ENCODE data around the gene PLEKHM3. TPM values are rescaled to one million over a fixed set of nuclear protein-coding genes. Genes with fewer than 3 reads are reported as not detected.
A peak's percentile ranks its signal among the peaks of the same experiment; 100 is the strongest.

PLEKHM3 gene
- total RNA-seq, 6 experiments from 2014 or later = 4.4 to 13.4 (median 8.9) TPM

DNA sequence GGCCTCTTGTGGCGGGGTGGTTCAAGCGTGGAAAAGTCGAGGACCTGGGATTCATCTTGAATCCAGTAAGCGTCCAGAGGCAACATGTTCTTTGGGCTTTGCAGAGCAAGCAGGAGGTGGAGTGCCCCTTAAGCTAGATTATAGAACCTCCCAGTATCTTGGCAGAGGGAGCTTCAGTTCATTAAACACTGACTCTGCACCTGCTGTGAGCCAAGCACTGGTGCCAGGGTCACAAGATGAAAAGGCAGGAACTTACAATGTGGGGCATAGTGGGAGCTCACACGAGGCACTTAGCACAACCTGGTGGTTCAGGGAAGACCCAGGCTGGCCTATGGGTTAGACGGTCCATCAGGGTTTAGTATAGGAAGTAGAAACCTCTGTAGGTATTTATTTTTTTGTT lies 248.2 kb downstream of the PLEKHM3 start:
- Histone ChIP-seq H3K4me1 (peaks cover 0 to 46% (median 17%) of the 10 kb centered on the region in 4 donors), H3K27me3 (no peaks in the 10 kb centered on the region), H3K4me3 (no peak overlapping the region), H3K27ac (peak overlapping the region in 1 of 3 donors; percentile 84), H3K36me3 (no peaks in the 10 kb centered on the region), H3K9me3 (no peaks in the 10 kb centered on the region)
- WGBS (ENCODE audit: insufficient coverage, low coverage, low lambda C conversion rate, missing lambda C conversion rate) = 73% methylated on average over 5 of the region's 6 CpGs
- DNase-seq (peak in 1 of 3 donors; percentile 55), ATAC-seq (peak in 2 of 4 donors; percentile 34 to 56)
- TF ChIP-seq, protein P1, sequence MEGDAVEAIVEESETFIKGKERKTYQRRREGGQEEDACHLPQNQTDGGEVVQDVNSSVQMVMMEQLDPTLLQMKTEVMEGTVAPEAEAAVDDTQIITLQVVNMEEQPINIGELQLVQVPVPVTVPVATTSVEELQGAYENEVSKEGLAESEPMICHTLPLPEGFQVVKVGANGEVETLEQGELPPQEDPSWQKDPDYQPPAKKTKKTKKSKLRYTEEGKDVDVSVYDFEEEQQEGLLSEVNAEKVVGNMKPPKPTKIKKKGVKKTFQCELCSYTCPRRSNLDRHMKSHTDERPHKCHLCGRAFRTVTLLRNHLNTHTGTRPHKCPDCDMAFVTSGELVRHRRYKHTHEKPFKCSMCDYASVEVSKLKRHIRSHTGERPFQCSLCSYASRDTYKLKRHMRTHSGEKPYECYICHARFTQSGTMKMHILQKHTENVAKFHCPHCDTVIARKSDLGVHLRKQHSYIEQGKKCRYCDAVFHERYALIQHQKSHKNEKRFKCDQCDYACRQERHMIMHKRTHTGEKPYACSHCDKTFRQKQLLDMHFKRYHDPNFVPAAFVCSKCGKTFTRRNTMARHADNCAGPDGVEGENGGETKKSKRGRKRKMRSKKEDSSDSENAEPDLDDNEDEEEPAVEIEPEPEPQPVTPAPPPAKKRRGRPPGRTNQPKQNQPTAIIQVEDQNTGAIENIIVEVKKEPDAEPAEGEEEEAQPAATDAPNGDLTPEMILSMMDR (IDR thresholded peaks at IDR 0.05) = no peak
- TF ChIP-seq POLR2A (IDR thresholded peaks at IDR 0.05) = no peak
- intact Hi-C loops (cut with DNase I) = no loop called here

DNA sequence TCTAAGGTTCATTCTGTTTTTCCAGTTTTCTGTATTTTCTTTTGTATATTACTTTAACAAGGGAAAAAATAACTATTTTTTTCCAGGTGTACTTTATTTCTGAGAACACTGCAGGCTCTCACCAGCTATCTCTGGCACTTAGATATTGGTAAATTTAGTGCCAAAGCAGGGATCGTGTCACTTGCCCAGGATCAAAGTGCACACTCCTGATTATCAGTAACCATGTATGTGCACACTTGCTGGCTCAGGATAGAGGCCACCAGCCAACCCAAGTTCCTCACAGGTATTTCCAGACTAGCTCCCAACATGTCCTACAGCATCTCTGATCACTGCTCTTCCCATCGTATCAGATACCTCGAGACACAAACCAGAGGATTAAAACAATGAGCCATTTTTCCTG lies 249.9 kb downstream of the PLEKHM3 start:
- H3K4me1 ChIP-seq = peaks cover 0 to 36% (median 17%) of the 10 kb centered on the region in 4 donors
- no peaks in the 10 kb centered on the region for H3K9me3 ChIP-seq
- peak; percentile 47 to 87 (median 73) for DNase-seq
- no peaks in the 10 kb centered on the region for H3K36me3 ChIP-seq
- peak overlapping the region; percentile 17 to 84 (median 49) for H3K27ac ChIP-seq
- TF ChIP-seq POLR2A (IDR thresholded peaks at IDR 0.05) = peak; percentile 22
- TF ChIP-seq, protein P1 (IDR thresholded peaks at IDR 0.05) = no peak
- intact Hi-C loops (cut with DNase I) = no loop called here
- 25% methylated on average over 3 of the region's 3 CpGs for WGBS (ENCODE audit: insufficient coverage, low coverage, low lambda C conversion rate, missing lambda C conversion rate)
- peak; percentile 73 to 85 (median 82) for ATAC-seq
- no peaks in the 10 kb centered on the region for H3K27me3 ChIP-seq
- H3K4me3 ChIP-seq = no peak overlapping the region

DNA sequence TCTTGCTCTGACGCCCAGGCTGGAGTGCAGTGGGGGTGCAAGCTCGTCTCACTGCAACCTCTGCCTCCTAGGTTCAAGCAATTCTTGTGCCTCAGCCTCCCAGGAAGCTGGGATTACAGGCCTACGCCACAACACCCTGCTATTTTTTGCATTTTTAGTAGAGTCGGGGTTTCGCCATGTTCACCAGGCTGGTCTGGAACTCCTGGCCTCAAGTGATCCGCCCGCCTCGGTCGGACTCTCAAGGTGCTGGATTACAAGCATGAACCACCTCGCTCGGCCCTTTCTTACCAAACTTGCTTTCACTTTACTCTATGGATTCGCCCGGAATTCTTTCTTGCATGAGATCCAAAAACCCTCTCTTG lies 252.5 kb downstream of the PLEKHM3 start:
- peaks cover 0 to 35% (median 16%) of the 10 kb centered on the region in 4 donors for H3K4me1 ChIP-seq
- H3K27me3 ChIP-seq = no peaks in the 10 kb centered on the region
- ATAC-seq (no peak), DNase-seq (no peak)
- H3K4me3 ChIP-seq = no peak overlapping the region
- intact Hi-C loops (cut with DNase I) = no loop called here
- TF ChIP-seq, protein P1 (IDR thresholded peaks at IDR 0.05) = no peak
- no peak for TF ChIP-seq POLR2A (IDR thresholded peaks at IDR 0.05)
- H3K36me3 ChIP-seq = peaks cover 0 to 2% (median 0%) of the 10 kb centered on the region in 4 donors
- WGBS (ENCODE audit: insufficient coverage, low coverage, low lambda C conversion rate, missing lambda C conversion rate) = 97% methylated on average over 5 of the region's 13 CpGs
- H3K9me3 ChIP-seq = no peaks in the 10 kb centered on the region
- H3K27ac ChIP-seq = no peak overlapping the region

DNA sequence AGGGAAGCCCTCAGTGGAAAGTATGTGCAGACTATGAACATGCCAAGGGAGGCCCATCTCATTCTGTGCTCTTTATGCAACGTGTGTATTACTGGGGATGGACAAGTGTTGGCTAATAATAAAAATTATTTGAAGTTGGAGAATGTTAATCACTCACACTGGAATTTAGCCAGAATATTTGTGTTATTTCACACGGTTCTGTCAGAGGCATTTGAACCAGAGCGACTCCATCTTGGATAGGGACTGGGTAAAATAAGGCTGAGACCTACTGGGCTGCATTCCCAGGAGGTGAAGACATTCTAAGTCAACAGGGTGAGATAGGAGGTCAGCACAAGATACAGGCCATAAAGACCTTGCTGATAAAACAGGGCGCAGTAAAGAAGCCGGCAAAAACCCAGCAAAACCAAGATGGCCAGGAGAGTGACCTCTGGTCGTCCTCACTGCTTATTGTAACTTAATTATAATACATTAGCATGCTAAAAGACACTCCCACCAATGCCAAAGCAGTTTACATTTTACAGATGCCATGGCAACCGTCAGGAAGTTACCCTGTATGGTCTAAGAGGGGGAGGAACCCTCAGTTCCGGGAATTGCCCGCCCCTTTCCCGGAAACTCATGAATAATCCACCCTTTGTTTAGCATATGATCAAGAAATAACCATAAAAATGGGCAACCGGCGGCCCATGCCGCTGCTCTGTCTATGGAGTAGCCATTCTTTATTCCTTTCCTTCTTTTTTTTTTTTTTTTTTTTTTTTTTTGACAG lies 253.1 kb downstream of the PLEKHM3 start:
- ATAC-seq = no peak
- peak overlapping the region in 1 of 3 donors; percentile 91 for H3K27ac ChIP-seq
- H3K4me1 ChIP-seq = peaks cover 0 to 33% (median 15%) of the 10 kb centered on the region in 4 donors

More for the DNA sequence above, 253.1 kb downstream of the PLEKHM3 start:
- Histone ChIP-seq H3K4me3 (no peak overlapping the region), H3K27me3 (no peaks in the 10 kb centered on the region), H3K36me3 (peaks cover 0 to 7% (median 0%) of the 10 kb centered on the region in 4 donors), H3K9me3 (no peaks in the 10 kb centered on the region)
- TF ChIP-seq, protein P1 (IDR thresholded peaks at IDR 0.05) = no peak
- no peak for TF ChIP-seq POLR2A (IDR thresholded peaks at IDR 0.05)
- intact Hi-C loops (cut with DNase I) = no loop called here
- WGBS (ENCODE audit: insufficient coverage, low coverage, low lambda C conversion rate, missing lambda C conversion rate) = 82% methylated on average over 8 of the region's 13 CpGs
- DNase-seq = no peak

Data from right lobe of liver (tissue), 6 donors.